Tibial nerve (tissue), 3 donors: ENCODE results near the gene TSPY3.
"Not testable (repeated sequence)": the region's sequence is repeated elsewhere in the genome, so short reads cannot be mapped to it uniquely, and the experiment has no call there.

Experiments
- CTCF ChIP-seq, 5 experiments: fragments of 200-600 bp in 3 of 5; fragments of 450-650 bp in 2 of 5; sonication (generic) in 3 of 5; IDR thresholded peaks; one replicate each; pipeline ENCODE4 v1.5.1; 2016 to 2019; ENCODE audit warnings: antibody characterized with exemption in 5 of 5, mild to moderate bottlenecking in 3 of 5, moderate library complexity in 2 of 5
- POLR2A ChIP-seq, 2 donors: fragments of 450-650 bp; IDR thresholded peaks; one replicate each; pipeline ENCODE4 v1.6.1; 2017; ENCODE audit warnings: antibody characterized with exemption in 2 of 2, mild to moderate bottlenecking in 2 of 2, moderate library complexity in 2 of 2

GRCh38 chrY:9396527-9396926 is 1.7 kb upstream of the TSPY3 start:
- not testable (repeated sequence) for TF ChIP-seq CTCF, POLR2A (IDR thresholded peaks at IDR 0.05)
